ENCODE measurements around the gene DCTN3. TPM values are rescaled to one million over a fixed set of nuclear protein-coding genes. Genes with fewer than 3 reads are reported as not detected.

DCTN3 gene
- total RNA-seq, 1 donor from 2014 or later, result 79.5 TPM

DNA sequence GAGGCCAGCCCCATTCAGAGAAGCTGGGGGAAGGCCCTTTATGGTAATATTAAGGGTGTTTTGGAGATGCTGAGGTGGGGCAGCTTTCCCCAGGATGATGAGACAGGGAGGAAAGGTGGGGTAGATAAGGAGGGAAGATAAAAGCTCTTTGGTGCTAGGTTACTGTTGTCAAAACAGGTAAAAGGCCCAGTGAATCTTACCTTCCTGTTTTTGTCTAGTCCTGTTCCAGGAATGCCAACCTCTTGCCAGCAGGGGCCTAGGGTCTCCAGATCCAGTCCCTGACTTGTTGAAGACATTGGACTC lies 43.0 kb upstream of the DCTN3 start:
- H3K9me3 Mint-ChIP-seq (ENCODE audit: low read depth), result no peaks in the 10 kb centered on the region
- no peaks in the 10 kb centered on the region for H3K27me3 Mint-ChIP-seq (ENCODE audit: low read depth)
- TF ChIP-seq, protein P1, sequence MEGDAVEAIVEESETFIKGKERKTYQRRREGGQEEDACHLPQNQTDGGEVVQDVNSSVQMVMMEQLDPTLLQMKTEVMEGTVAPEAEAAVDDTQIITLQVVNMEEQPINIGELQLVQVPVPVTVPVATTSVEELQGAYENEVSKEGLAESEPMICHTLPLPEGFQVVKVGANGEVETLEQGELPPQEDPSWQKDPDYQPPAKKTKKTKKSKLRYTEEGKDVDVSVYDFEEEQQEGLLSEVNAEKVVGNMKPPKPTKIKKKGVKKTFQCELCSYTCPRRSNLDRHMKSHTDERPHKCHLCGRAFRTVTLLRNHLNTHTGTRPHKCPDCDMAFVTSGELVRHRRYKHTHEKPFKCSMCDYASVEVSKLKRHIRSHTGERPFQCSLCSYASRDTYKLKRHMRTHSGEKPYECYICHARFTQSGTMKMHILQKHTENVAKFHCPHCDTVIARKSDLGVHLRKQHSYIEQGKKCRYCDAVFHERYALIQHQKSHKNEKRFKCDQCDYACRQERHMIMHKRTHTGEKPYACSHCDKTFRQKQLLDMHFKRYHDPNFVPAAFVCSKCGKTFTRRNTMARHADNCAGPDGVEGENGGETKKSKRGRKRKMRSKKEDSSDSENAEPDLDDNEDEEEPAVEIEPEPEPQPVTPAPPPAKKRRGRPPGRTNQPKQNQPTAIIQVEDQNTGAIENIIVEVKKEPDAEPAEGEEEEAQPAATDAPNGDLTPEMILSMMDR (IDR thresholded peaks at IDR 0.05), result no peak
- H3K36me3 Mint-ChIP-seq (ENCODE audit: low read depth), result peaks cover 2% of the 10 kb centered on the region
- peaks cover 20% of the 10 kb centered on the region for H3K4me1 Mint-ChIP-seq (ENCODE audit: low read depth)
- DNase-seq (ENCODE audit: low spot score), result no peak
- H3K27ac Mint-ChIP-seq (ENCODE audit: unreplicated experiment), result no peak overlapping the region
- no peak overlapping the region for H3K4me3 Mint-ChIP-seq (ENCODE audit: unreplicated experiment)

DNA sequence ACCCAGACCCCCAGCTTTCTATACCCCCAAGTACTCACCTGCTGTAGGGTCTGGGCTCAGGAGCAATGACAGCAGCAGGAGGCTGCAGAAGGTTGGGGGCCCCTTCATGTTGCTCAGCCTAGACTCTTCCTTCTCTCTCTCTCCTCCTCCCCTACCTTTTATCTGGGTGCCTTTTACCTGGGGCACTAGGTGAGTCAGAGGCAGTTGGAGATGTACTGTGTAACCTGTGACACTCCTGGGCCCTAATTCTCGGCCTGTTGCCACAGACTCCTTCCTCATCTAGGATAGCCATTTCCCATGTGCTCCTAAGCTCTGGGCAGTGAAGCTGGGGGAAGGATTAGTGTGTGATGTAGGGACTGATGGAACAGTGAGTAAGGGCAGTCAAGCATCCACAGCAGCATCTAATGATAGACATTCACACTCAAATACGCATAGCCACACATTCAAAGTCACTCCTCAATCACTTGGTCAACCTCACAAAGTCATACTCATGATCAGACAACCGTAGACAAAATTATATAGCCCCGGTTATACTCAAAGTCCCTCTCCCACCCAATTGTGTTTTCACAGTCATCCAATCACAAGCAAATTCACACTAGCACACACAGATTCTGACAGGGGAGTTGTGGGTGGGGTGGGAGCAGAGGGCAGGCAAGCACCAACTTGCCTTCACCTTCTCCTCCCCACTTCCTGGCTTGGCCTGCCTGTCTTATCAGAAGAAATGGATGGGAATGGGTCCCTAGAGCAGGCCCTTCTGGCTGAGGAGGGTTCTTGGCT lies 42.4 kb upstream of the DCTN3 start, which contains the start of gene CCL27:
TSS of gene CCL27 (minus strand) at position 132 of the 777 bp plus-strand sequence. CDS start at position 108, 24 bp downstream.
- DNase-seq (ENCODE audit: low spot score), result no peak
- Mint-ChIP-seq H3K27ac (ENCODE audit: unreplicated experiment) (no peak within 1 kb of the TSS), H3K4me3 (ENCODE audit: unreplicated experiment) (no peak within 1 kb of the TSS), H3K27me3 (ENCODE audit: low read depth) (no peaks in the 10 kb centered on the region), H3K36me3 (ENCODE audit: low read depth) (peaks cover 2% of the 10 kb centered on the region), H3K4me1 (ENCODE audit: low read depth) (peaks cover 20% of the 10 kb centered on the region), H3K9me3 (ENCODE audit: low read depth) (no peaks in the 10 kb centered on the region)
- TF ChIP-seq, protein P1 (IDR thresholded peaks at IDR 0.05), result no peak

DNA sequence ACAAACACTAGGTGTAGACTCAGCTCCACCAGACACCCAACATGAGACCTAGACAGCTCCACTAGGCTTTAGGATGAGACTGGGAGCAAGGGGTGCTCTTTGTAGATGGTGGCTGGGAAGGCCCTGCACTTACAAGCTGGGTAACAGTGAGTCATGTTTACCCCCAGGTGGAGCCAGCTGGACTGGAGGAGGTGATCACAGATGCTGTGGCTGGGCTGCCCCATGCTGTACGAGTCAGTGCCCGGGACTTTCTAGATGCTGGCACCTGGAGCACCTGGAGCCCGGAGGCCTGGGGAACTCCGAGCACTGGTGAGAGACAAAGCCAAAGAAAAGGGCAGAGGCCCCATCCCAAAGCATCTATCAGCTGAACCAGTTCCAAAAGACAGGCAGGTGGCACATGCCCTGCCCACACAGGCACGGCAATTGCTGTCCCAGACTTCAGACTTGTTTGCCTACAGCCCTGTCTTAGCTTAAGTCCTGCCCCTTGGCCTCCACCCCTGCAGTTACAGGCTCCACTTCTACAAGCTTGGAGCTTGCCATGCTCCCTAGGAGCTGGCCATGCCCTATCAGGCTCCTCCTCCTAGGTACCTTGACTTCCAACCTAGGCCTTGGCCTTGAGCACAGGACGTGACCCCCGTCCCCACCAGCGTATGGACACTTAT lies 39.4 kb upstream of the DCTN3 start:
- DNase-seq (ENCODE audit: low spot score), result no peak

DNA sequence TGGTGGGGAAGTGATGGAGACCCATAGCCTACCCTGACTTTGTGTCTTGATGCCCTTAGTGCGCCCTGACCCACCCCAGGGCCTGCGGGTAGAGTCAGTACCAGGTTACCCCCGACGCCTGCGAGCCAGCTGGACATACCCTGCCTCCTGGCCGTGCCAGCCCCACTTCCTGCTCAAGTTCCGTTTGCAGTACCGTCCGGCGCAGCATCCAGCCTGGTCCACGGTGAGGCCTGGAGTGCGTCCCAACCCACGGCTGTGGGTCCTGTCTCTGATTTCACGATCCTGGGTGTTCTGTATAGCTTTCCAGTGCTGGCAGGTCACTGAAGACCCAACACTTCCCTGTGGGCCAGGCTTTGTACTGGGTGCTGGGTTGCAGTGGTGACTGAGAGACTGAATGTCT lies 38.2 kb upstream of the DCTN3 start:
- H3K36me3 Mint-ChIP-seq (ENCODE audit: low read depth), result peaks cover 4% of the 10 kb centered on the region
- no peaks in the 10 kb centered on the region for H3K27me3 Mint-ChIP-seq (ENCODE audit: low read depth)
- H3K9me3 Mint-ChIP-seq (ENCODE audit: low read depth), result no peaks in the 10 kb centered on the region
- DNase-seq (ENCODE audit: low spot score), result peak; percentile 85
- H3K4me1 Mint-ChIP-seq (ENCODE audit: low read depth), result peaks cover 19% of the 10 kb centered on the region
- TF ChIP-seq, protein P1 (IDR thresholded peaks at IDR 0.05), result no peak
- H3K4me3 Mint-ChIP-seq (ENCODE audit: unreplicated experiment), result no peak overlapping the region
- H3K27ac Mint-ChIP-seq (ENCODE audit: unreplicated experiment), result no peak overlapping the region

More for the DNA sequence above, 39.4 kb upstream of the DCTN3 start:
- H3K4me3 Mint-ChIP-seq (ENCODE audit: unreplicated experiment), result no peak overlapping the region
- no peaks in the 10 kb centered on the region for H3K27me3 Mint-ChIP-seq (ENCODE audit: low read depth)
- peaks cover 4% of the 10 kb centered on the region for H3K36me3 Mint-ChIP-seq (ENCODE audit: low read depth)
- H3K9me3 Mint-ChIP-seq (ENCODE audit: low read depth), result no peaks in the 10 kb centered on the region
- TF ChIP-seq, protein P1 (IDR thresholded peaks at IDR 0.05), result no peak
- peaks cover 14% of the 10 kb centered on the region for H3K4me1 Mint-ChIP-seq (ENCODE audit: low read depth)
- no peak overlapping the region for H3K27ac Mint-ChIP-seq (ENCODE audit: unreplicated experiment)

DNA sequence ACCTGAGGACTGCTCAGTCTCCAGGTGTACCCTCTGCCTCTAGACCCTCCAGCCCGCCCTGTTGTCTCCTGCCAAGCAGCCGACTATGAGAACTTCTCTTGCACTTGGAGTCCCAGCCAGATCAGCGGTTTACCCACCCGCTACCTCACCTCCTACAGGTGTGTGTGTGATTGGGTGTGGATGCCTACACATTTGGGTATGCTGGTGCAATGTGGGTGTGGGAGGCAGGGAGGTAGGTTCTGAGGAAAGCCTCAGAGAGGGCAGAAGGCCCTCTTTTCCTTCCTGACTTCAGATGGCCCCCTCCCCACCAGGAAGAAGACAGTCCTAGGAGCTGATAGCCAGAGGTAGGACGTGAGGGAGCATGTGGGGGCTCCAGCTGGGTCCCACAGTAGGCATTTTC lies 36.7 kb upstream of the DCTN3 start:
- no peak overlapping the region for H3K27ac Mint-ChIP-seq (ENCODE audit: unreplicated experiment)

More for the DNA sequence above, 36.7 kb upstream of the DCTN3 start:
- H3K9me3 Mint-ChIP-seq (ENCODE audit: low read depth), result no peaks in the 10 kb centered on the region
- peaks cover 4% of the 10 kb centered on the region for H3K36me3 Mint-ChIP-seq (ENCODE audit: low read depth)
- H3K27me3 Mint-ChIP-seq (ENCODE audit: low read depth), result no peaks in the 10 kb centered on the region
- no peak overlapping the region for H3K4me3 Mint-ChIP-seq (ENCODE audit: unreplicated experiment)
- no peak for DNase-seq (ENCODE audit: low spot score)
- peaks cover 33% of the 10 kb centered on the region for H3K4me1 Mint-ChIP-seq (ENCODE audit: low read depth)
- TF ChIP-seq, protein P1 (IDR thresholded peaks at IDR 0.05), result no peak

Measured in chondrocyte (in vitro differentiated cells).